GM12878 (cell line): ENCODE measurements around the gene PXT1. TPM values are rescaled to one million over a fixed set of nuclear protein-coding genes. Genes with fewer than 3 reads are reported as not detected.
A peak's percentile ranks its signal among the peaks of the same experiment; 100 is the strongest.

Experiments used
- BCL11A ChIP-seq: IDR thresholded peaks from 2 replicates; pipeline ENCODE4 v1.6.1; 2011; ENCODE audit warnings: low read depth, low read length
- ESRRA ChIP-seq: IDR thresholded peaks from 2 replicates; pipeline ENCODE4 v1.6.1; 2012; ENCODE audit warnings: mild to moderate bottlenecking, low read length, improper control_type of control experiment
- GABPA ChIP-seq: IDR thresholded peaks from 2 replicates; pipeline ENCODE4 v1.6.1; 2014; ENCODE audit warnings: antibody characterized with exemption, low read depth, mild to moderate bottlenecking, inconsistent platforms
- IKZF2 ChIP-seq, 2 experiments: fragments of 450-650 bp; IDR thresholded peaks; 2 replicates each; pipeline ENCODE4 v1.6.1; 2017; ENCODE audit warnings: mild to moderate bottlenecking in 2 of 2, moderate library complexity in 2 of 2
- MTA2 ChIP-seq: fragments of 450-650 bp; IDR thresholded peaks from 2 replicates; pipeline ENCODE4 v1.6.1; 2016; ENCODE audit warnings: low read depth, mild to moderate bottlenecking, moderate library complexity
- NBN ChIP-seq: fragments of 450-650 bp; IDR thresholded peaks from 2 replicates; pipeline ENCODE4 v1.6.1; 2016
- POU2F2 ChIP-seq: IDR thresholded peaks from 3 replicates; pipeline ENCODE4 v1.6.1; 2011; ENCODE audit warnings: low read depth, mild to moderate bottlenecking, low read length, borderline replicate concordance
- RAD21 ChIP-seq: IDR thresholded peaks from 2 replicates; pipeline ENCODE4 v1.6.1; 2011; ENCODE audit warnings: mild to moderate bottlenecking, low read depth, low read length, moderate library complexity; ENCODE audit not compliant: insufficient read depth
- RFX5 ChIP-seq: IDR thresholded peaks from 2 replicates; pipeline ENCODE4 v1.6.1; 2011; ENCODE audit warnings: low read depth, low read length, improper control_type of control experiment
- SP1 ChIP-seq: IDR thresholded peaks from one replicate; pipeline ENCODE4 v1.6.1; 2011; ENCODE audit warnings: low read depth, low read length
- SPI1 ChIP-seq: IDR thresholded peaks from 2 replicates; pipeline ENCODE4 v1.6.1; 2011; ENCODE audit warnings: low read depth, mild to moderate bottlenecking, low read length, moderate library complexity, borderline replicate concordance; ENCODE audit not compliant: insufficient read depth
- STAT3 ChIP-seq: IDR thresholded peaks from 2 replicates; pipeline ENCODE4 v1.6.1; 2011; ENCODE audit warnings: low read depth, low read length, improper control_type of control experiment
- TCF7 ChIP-seq: IDR thresholded peaks from 2 replicates; pipeline ENCODE4 v1.6.1; 2014; ENCODE audit warnings: antibody characterized with exemption, borderline replicate concordance
- ZNF384 ChIP-seq: IDR thresholded peaks from 2 replicates; pipeline ENCODE4 v1.6.1; 2012; ENCODE audit warnings: low read depth, mild to moderate bottlenecking, low read length, improper control_type of control experiment, borderline replicate concordance
- polyA plus RNA-seq, 11 experiments: library from polyadenylated mRNA; depleted of rRNA in 4 of 11; unstranded in 6 of 11; stranded (reverse) in 5 of 11; fragments of >200 nt; fragmentation: Nextera tagmentation in 4 of 11; fragmentation: Illumina TruSeq in 1 of 11; extraction: Ambion mirVana in 4 of 11; extraction: Trizol in 1 of 11; gene quantifications; 1 replicate in 1 of 11; 2 replicates in 10 of 11; pipeline versions ENCODE4 v1.2.1 to v1.2.3, GENCODE V29; 2011 to 2016; ENCODE audit warnings: inconsistent platforms in 2 of 11, missing spikeins in 2 of 11, low read depth in 1 of 11
- total RNA-seq, 4 experiments: library from RNA; depleted of rRNA in 3 of 4; stranded (reverse); fragments of >200 nt in 3 of 4; fragmentation: Illumina TruSeq in 1 of 4; extraction: Trizol in 1 of 4; gene quantifications; 2 replicates each; pipeline versions ENCODE4 v1.2.1 to v1.2.3, GENCODE V29; 2013 to 2021

The PXT1 gene
- total and polyA plus RNA-seq, 10 of the 15 experiments (the other 5 are each of a cell fraction or from before 2014, with no cell fraction given) = 0.27 to 2.9 (median 0.50) TPM

GRCh38 chr6:36360241-36361054, 82.2 kb downstream of the PXT1 start (continued):
- TF ChIP-seq ESRRA = peak; percentile 69; the same call in 1 of the 2 replicates
- peak; percentile 62; the same call in 1 of the 3 replicates for TF ChIP-seq POU2F2
- no peak for TF ChIP-seq TCF7
- TF ChIP-seq ZNF384 = no peak
- peak; percentile 12; the same call in 1 of the 2 replicates for TF ChIP-seq NBN
- TF ChIP-seq STAT3 = peak; percentile 62; the same call in 1 of the 2 replicates
- 0 out of 2 replicates have a peak, but pooled peaks have one; percentile 48 for TF ChIP-seq RFX5
- TF ChIP-seq IKZF2 (IDR thresholded peaks at IDR 0.05) = peak; percentile 50 to 79; a peak in 2 of 4 replicates
- TF ChIP-seq SPI1 = peak; percentile 2; the same call in 1 of the 2 replicates
- TF ChIP-seq MTA2 = peak; percentile 33; the same call in 1 of the 2 replicates
- TF ChIP-seq SP1 = no peak
- 0 out of 2 replicates have a peak, but pooled peaks have one; percentile 15 for TF ChIP-seq BCL11A
- peak; percentile 94 for TF ChIP-seq RAD21
- TF ChIP-seq GABPA = no peak
